ENCODE measurements around the gene CHRNA10.

- no peak for TF ChIP-seq POLR2A (IDR thresholded peaks at IDR 0.05; ENCODE audit: low read depth, low read length)
- TF ChIP-seq POLR2AphosphoS5 (IDR thresholded peaks at IDR 0.05; ENCODE audit: low read length): no peak
- no peak for TF ChIP-seq ZNF274 (IDR thresholded peaks at IDR 0.05; ENCODE audit: insufficient read depth, insufficient read length)
- TF ChIP-seq BHLHE40 (IDR thresholded peaks at IDR 0.05; ENCODE audit: borderline replicate concordance in 1 of 2, low read depth in 2 of 2, low read length in 1 of 2): no peak
- TF ChIP-seq FOXM1 (IDR thresholded peaks at IDR 0.05; ENCODE audit: low read depth, low read length): no peak
- TF ChIP-seq REST (IDR thresholded peaks at IDR 0.05; ENCODE audit: low read depth, low read length): no peak
- no peak for TF ChIP-seq CTCF (IDR thresholded peaks at IDR 0.05 in 2 of 3, conservative IDR thresholded peaks at IDR 0.05 in 1 of 3; ENCODE audit: control insufficient read depth in 2 of 3, extremely low read depth in 1 of 3, insufficient read depth in 1 of 3, low read depth in 3 of 3, low read length in 3 of 3)
- no peak for TF ChIP-seq KDM1A (IDR thresholded peaks at IDR 0.05; ENCODE audit: borderline replicate concordance)
- TF ChIP-seq PML (IDR thresholded peaks at IDR 0.05; ENCODE audit: low read length): no peak
These were observed 13.1 kb upstream of the CHRNA10 start for GRCh38 chr11:3684129-3684818.

All from GM12878 (cell line).